IPS-11a (cell line): Measurements from ENCODE around the gene GPC6.

ENCODE experiments used
- H3K4me3 ChIP-seq: one replicate; pipeline ENCODE4 v1.5.1; 2013; ENCODE audit warnings: low read depth, low read length, control low read depth

GPC6 gene

GRCh38 chr13:94140027-94140426 is 913.4 kb downstream of the GPC6 start:
- H3K4me3 ChIP-seq: no peak overlapping the region

DNA sequence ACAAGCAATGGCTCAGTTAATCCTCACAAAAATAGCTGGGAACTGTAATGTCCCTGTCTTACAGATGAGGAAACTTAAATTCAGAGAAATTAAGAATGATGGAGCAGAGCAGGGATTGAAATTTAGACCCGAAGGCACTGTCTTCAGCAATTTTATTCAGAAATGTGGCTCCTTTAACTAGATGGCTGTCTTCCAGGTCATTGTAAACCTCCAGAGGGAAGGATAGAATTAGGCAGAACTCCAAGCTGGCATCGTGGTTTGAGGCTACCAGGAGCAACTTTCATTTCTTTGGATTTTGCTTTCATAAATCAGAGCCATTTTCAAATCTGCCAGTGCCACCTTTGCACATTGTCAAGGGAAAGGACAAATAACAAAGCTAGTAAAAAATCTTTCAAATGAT is 913.9 kb downstream of the GPC6 start:
- no peak overlapping the region for H3K4me3 ChIP-seq

- no peak overlapping the region for H3K4me3 ChIP-seq
Measured at GRCh38 chr13:94143624-94144350, 917.2 kb downstream of the GPC6 start.

GRCh38 chr13:94145966-94146365 is 919.4 kb downstream of the GPC6 start:
- H3K4me3 ChIP-seq: no peak overlapping the region

DNA sequence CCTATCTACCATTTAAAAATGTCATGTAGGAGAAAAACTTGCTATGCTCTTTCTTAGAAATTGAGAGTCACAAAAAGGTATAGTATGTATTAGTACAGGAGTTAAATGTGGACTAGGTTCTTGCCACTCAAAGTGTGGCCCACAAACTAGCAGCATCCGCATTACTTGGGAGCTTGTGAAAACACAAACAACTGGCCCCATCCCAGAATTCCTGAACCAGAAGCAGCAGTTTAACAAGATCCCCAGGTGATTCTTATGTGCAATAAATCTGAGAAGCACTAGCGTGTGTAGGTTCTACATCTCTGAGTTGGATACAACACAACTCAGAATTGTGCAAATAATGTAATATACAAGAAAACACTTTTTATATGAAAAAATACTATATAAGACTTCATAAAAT is 927.0 kb downstream of the GPC6 start:
- no peak overlapping the region for H3K4me3 ChIP-seq

- H3K4me3 ChIP-seq: no peak overlapping the region
Measured at GRCh38 chr13:94154367-94154766, 927.8 kb downstream of the GPC6 start.

- no peak overlapping the region for H3K4me3 ChIP-seq
Measured at GRCh38 chr13:94157705-94158218, 931.2 kb downstream of the GPC6 start.

- H3K4me3 ChIP-seq: no peak overlapping the region
Measured at GRCh38 chr13:94160875-94161274, 934.3 kb downstream of the GPC6 start.

- no peak overlapping the region for H3K4me3 ChIP-seq
Measured at GRCh38 chr13:94162289-94162688, 935.7 kb downstream of the GPC6 start.

GRCh38 chr13:94163535-94163934 is 936.9 kb downstream of the GPC6 start:
- H3K4me3 ChIP-seq: no peak overlapping the region

- H3K4me3 ChIP-seq: no peak overlapping the region
Measured at GRCh38 chr13:94168783-94169453, 942.3 kb downstream of the GPC6 start.

DNA sequence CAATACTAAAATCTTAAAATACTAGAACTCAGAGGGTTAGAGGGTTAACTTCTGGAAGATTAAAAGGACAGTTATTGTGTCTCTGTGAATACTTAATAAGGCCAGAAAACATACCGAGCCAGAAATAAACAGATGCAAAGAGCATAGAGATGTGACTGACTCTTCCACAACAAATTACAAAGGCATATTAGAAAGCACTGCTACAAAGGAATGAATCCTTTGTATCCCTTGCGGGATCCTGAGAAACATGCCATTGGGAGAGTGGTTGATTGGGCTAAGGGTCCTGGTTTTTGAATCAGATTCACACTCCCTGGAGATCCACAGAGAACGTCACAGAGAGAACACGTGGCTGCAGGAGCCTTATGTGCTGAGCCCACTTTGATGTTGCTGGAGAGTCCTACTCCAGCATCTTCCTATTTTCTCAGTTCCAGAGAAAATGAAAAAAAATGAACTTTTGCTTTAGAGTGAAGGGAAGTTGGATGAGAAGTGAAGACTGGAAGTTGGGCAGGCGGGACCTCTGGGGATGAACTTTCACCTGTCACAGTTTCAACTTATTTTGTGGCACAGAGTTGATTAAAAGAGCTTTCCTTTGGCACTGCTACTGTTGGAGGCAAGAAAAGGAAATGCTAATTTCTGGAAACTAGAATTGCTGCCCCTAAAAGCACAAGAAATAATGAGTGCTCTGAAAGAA is 943.0 kb downstream of the GPC6 start:
- H3K4me3 ChIP-seq: no peak overlapping the region

- H3K4me3 ChIP-seq: no peak overlapping the region
Measured at GRCh38 chr13:94170145-94170571, 943.6 kb downstream of the GPC6 start.

GRCh38 chr13:94172416-94172815 is 945.8 kb downstream of the GPC6 start:
- H3K4me3 ChIP-seq: no peak overlapping the region

DNA sequence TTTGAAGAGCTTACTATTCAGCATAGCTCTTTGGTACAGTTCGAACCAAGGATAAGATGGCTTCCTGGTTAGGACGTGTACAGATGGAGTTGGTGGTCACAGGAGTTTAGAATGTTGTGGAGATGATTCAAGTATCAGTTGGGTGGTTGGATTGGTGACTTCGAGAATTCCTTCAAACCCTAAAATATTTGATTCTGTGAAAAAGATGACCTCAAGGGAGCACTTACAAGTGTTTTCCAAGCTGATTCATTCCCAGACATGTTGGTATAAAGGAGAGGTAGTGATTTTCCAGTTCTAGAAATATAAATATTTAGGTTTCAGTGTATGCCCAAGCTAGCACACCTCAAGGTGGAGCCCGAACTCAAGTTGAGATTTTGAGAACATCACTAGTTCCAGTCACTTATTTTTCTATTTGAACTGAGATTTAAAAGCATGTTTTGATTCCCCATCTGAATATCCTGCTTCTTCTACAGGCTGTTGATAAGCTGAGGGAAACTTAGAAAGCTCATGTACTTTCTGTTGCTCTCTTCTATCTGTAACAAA is 946.8 kb downstream of the GPC6 start:
- no peak overlapping the region for H3K4me3 ChIP-seq

GRCh38 chr13:94174009-94174408 is 947.4 kb downstream of the GPC6 start:
- no peak overlapping the region for H3K4me3 ChIP-seq

DNA sequence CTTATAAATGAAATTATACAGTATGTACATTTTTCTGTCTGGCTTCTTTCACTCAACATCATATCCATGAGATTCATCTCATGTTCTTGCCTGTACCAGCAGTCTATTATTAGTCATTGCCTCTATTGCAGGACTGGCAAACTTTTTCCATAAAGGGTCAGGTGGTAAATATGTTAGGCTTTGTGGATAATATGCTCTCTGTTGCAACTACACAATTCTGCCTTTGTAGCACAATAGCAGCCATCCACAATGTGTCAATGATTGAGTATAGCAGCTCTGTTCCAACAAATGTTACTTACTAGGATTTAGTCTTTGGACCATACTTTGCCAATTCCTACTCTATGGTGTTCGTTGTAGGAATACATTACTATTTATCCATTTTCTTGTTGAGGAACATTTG is 948.5 kb downstream of the GPC6 start:
- H3K4me3 ChIP-seq: no peak overlapping the region

DNA sequence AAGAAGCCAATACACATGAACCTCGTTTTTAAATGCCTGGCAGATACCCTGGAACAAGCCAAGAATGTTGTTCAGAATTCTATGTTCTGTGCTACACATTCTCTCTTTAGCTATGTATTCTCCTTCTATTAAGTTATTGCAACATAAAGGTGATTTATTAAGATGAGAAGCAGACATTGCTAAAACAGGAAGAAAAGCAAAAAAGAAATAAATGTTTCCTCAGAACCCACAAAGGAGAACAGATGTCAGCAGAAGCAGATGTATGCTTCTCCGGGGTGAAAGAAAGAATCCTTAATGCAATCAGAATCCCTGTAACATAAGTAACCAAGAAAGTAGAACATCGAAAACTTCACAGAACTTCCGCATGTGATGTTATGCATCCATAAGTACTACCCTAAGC is 950.0 kb downstream of the GPC6 start:
- no peak overlapping the region for H3K4me3 ChIP-seq

GRCh38 chr13:94177041-94177440 is 950.4 kb downstream of the GPC6 start:
- H3K4me3 ChIP-seq: no peak overlapping the region

- H3K4me3 ChIP-seq: no peak overlapping the region
Measured at GRCh38 chr13:94178625-94179244, 952.1 kb downstream of the GPC6 start.

DNA sequence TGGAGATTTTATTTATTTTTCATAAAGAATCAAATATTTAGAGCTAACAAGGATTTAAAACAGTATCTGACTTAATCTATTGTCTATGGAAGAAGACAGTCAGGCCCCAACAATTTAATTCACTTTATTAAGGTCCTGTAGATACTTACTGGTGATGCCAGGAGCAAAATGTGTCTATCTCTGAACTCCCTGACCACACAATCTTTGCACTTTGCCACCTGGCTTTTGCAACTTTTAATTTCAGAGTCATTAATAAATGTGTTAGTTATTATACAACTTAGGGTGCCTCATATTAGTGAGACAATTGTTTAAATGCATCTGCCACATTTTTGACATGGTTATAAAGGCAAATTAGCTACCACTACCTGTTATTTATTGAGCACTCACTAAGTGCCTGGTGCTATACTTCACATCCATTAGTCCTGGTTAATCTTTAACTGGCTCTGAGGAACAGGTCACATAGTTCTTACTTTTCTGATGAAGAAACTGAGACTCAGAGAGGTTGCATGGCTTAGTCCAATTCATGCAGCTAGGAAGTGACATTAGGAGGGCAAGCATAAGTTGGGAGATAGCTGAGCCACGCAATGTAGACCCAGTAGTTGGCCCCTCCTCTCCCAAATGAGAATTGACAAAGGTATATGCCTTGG is 955.0 kb downstream of the GPC6 start:
- no peak overlapping the region for H3K4me3 ChIP-seq
